ENCODE measurements around the gene PALM. TPM values are rescaled to one million over a fixed set of nuclear protein-coding genes. Genes with fewer than 3 reads are reported as not detected.

The PALM gene
- total and polyA plus RNA-seq, 4 experiments from 2014 or later, result not detected

- no peaks in the 10 kb centered on the region for H3K9me3 ChIP-seq (ENCODE audit: control insufficient read depth in 1 of 2, low read length in 2 of 2)
- no peak within 1 kb of the TSS for H3K4me3 ChIP-seq (ENCODE audit: low read length in 2 of 2)
- intact Hi-C loops (cut with micrococcal nuclease), result no loop called here
- H3K27ac ChIP-seq (ENCODE audit: low read depth, low read length), result no peak within 1 kb of the TSS
- ChIA-PET CTCF (ENCODE audit: partially characterized antibody) (no interaction called here), POLR2A (ENCODE audit: partially characterized antibody) (no interaction called here)
- no peaks in the 10 kb centered on the region for H3K36me3 ChIP-seq (ENCODE audit: insufficient read depth, low read length)
- Mint-ChIP-seq H3K27ac (no peak within 1 kb of the TSS), H3K36me3 (no peaks in the 10 kb centered on the region), H3K4me3 (no peak within 1 kb of the TSS), H3K9me3 (no peaks in the 10 kb centered on the region), H3K4me1 (no peaks in the 10 kb centered on the region), H3K27me3 (no peaks in the 10 kb centered on the region)
- peak in 1 of 5 donors; percentile 12 for DNase-seq
- H3K27me3 ChIP-seq (ENCODE audit: insufficient read depth, low read length), result no peaks in the 10 kb centered on the region
- H3K4me1 ChIP-seq (ENCODE audit: insufficient read depth, low read length), result no peaks in the 10 kb centered on the region
Observed at GRCh38 chr19:750640-751423, 42.1 kb downstream of the PALM start, which contains the start of gene MISP. MISP (plus strand) TSS chr19:751112; CDS start chr19:756947, 5,835 bp downstream.

- no peaks in the 10 kb centered on the region for H3K9me3 ChIP-seq (ENCODE audit: control insufficient read depth in 1 of 2, low read length in 2 of 2)
- no peaks in the 10 kb centered on the region for H3K4me1 Mint-ChIP-seq
- no peak overlapping the region for H3K4me3 Mint-ChIP-seq
- H3K27me3 ChIP-seq (ENCODE audit: insufficient read depth, low read length), result no peaks in the 10 kb centered on the region
- H3K4me3 ChIP-seq (ENCODE audit: low read length in 2 of 2), result no peak overlapping the region
- DNase-seq, result no peak
- ChIA-PET POLR2A (ENCODE audit: partially characterized antibody) (no interaction called here), CTCF (ENCODE audit: partially characterized antibody) (no interaction called here)
- H3K36me3 ChIP-seq (ENCODE audit: insufficient read depth, low read length), result no peaks in the 10 kb centered on the region
- H3K4me1 ChIP-seq (ENCODE audit: insufficient read depth, low read length), result no peaks in the 10 kb centered on the region
- no peaks in the 10 kb centered on the region for H3K9me3 Mint-ChIP-seq
- H3K27ac ChIP-seq (ENCODE audit: low read depth, low read length), result no peak overlapping the region
- intact Hi-C loops (cut with micrococcal nuclease), result no loop called here
- no peak overlapping the region for H3K27ac Mint-ChIP-seq
- no peaks in the 10 kb centered on the region for H3K36me3 Mint-ChIP-seq
- H3K27me3 Mint-ChIP-seq, result no peaks in the 10 kb centered on the region
Observed at GRCh38 chr19:751501-752341, 43.0 kb downstream of the PALM start.

- H3K4me1 ChIP-seq (ENCODE audit: insufficient read depth, low read length), result no peaks in the 10 kb centered on the region
- no peak overlapping the region for H3K4me3 ChIP-seq (ENCODE audit: low read length in 2 of 2)
- Mint-ChIP-seq H3K27ac (no peak overlapping the region), H3K4me1 (no peaks in the 10 kb centered on the region), H3K9me3 (peaks cover 0 to 3% (median 0%) of the 10 kb centered on the region in 8 donors), H3K4me3 (no peak overlapping the region), H3K36me3 (no peaks in the 10 kb centered on the region), H3K27me3 (no peaks in the 10 kb centered on the region)
- no peaks in the 10 kb centered on the region for H3K9me3 ChIP-seq (ENCODE audit: control insufficient read depth in 1 of 2, low read length in 2 of 2)
- ChIA-PET CTCF (ENCODE audit: partially characterized antibody) (no interaction called here), POLR2A (ENCODE audit: partially characterized antibody) (interaction anchor here (0.6 kb wide), 1 partner anchor 382 kb away, joined by 3 read pairs; no protein-coding TSS in a partner anchor)
- intact Hi-C loops (cut with micrococcal nuclease), result no loop called here
- DNase-seq, result no peak
- no peaks in the 10 kb centered on the region for H3K27me3 ChIP-seq (ENCODE audit: insufficient read depth, low read length)
- no peaks in the 10 kb centered on the region for H3K36me3 ChIP-seq (ENCODE audit: insufficient read depth, low read length)
- no peak overlapping the region for H3K27ac ChIP-seq (ENCODE audit: low read depth, low read length)
Observed at GRCh38 chr19:752652-753517, 44.1 kb downstream of the PALM start.

DNA sequence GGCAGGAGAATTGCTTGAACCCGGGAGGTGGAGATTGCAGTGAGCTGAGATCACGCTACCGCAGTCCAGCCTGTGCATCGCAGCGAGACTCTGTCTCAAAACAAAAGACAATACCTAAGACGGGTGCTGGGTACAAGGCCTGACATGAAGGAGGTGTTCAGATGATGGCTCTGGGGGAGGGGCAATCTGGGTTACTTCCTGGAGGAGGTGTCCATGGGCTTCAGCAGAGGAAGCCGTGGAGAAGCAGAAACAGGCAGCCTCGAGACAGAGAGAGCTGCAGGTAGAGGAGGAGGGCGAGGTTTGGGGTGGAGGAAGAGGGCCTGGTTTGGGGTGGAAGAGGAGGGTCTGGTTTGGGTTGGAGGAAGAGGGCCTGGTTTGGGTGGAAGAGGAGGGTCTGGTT, 45.8 kb downstream of the PALM start:
- H3K36me3 Mint-ChIP-seq, result peaks cover 0 to 1% of the 10 kb centered on the region in 2 donors
- no peaks in the 10 kb centered on the region for H3K27me3 ChIP-seq (ENCODE audit: insufficient read depth, low read length)
- no peak overlapping the region for H3K4me3 ChIP-seq (ENCODE audit: low read length in 2 of 2)
- H3K9me3 Mint-ChIP-seq, result peaks cover 0 to 11% (median 3%) of the 10 kb centered on the region in 8 donors
- ChIA-PET CTCF (ENCODE audit: partially characterized antibody) (no interaction called here), POLR2A (ENCODE audit: partially characterized antibody) (no interaction called here)
- no peak overlapping the region for H3K27ac ChIP-seq (ENCODE audit: low read depth, low read length)
- H3K36me3 ChIP-seq (ENCODE audit: insufficient read depth, low read length), result no peaks in the 10 kb centered on the region
- H3K4me1 ChIP-seq (ENCODE audit: insufficient read depth, low read length), result no peaks in the 10 kb centered on the region
- H3K27ac Mint-ChIP-seq, result no peak overlapping the region
- no peak for DNase-seq
- no peaks in the 10 kb centered on the region for H3K9me3 ChIP-seq (ENCODE audit: control insufficient read depth in 1 of 2, low read length in 2 of 2)
- peaks cover 0 to under 1% of the 10 kb centered on the region in 2 donors for H3K27me3 Mint-ChIP-seq
- intact Hi-C loops (cut with micrococcal nuclease), result no loop called here
- no peak overlapping the region for H3K4me3 Mint-ChIP-seq
- no peaks in the 10 kb centered on the region for H3K4me1 Mint-ChIP-seq

- H3K27me3 ChIP-seq (ENCODE audit: insufficient read depth, low read length), result no peaks in the 10 kb centered on the region
- no peak overlapping the region for H3K27ac Mint-ChIP-seq
- H3K27me3 Mint-ChIP-seq, result peaks cover 0 to 2% of the 10 kb centered on the region in 2 donors
- no peak overlapping the region for H3K4me3 Mint-ChIP-seq
- no peaks in the 10 kb centered on the region for H3K9me3 ChIP-seq (ENCODE audit: control insufficient read depth in 1 of 2, low read length in 2 of 2)
- intact Hi-C loops (cut with micrococcal nuclease), result no loop called here
- H3K27ac ChIP-seq (ENCODE audit: low read depth, low read length), result no peak overlapping the region
- H3K36me3 Mint-ChIP-seq, result peaks cover 0 to 4% of the 10 kb centered on the region in 2 donors
- no peaks in the 10 kb centered on the region for H3K4me1 Mint-ChIP-seq
- no peak overlapping the region for H3K4me3 ChIP-seq (ENCODE audit: low read length in 2 of 2)
- no peak for DNase-seq
- POLR2A ChIA-PET (ENCODE audit: partially characterized antibody), result no interaction called here
- peaks cover 0 to 14% (median 4%) of the 10 kb centered on the region in 8 donors for H3K9me3 Mint-ChIP-seq
- CTCF ChIA-PET (ENCODE audit: partially characterized antibody), result no interaction called here
- no peaks in the 10 kb centered on the region for H3K36me3 ChIP-seq (ENCODE audit: insufficient read depth, low read length)
- no peaks in the 10 kb centered on the region for H3K4me1 ChIP-seq (ENCODE audit: insufficient read depth, low read length)
Observed at GRCh38 chr19:755063-755462, 46.3 kb downstream of the PALM start.

- H3K9me3 Mint-ChIP-seq, result peaks cover 0 to 14% (median 4%) of the 10 kb centered on the region in 8 donors
- intact Hi-C loops (cut with micrococcal nuclease), result no loop called here
- H3K36me3 ChIP-seq (ENCODE audit: insufficient read depth, low read length), result no peaks in the 10 kb centered on the region
- H3K36me3 Mint-ChIP-seq, result peaks cover 0 to 4% of the 10 kb centered on the region in 2 donors
- no peak for DNase-seq
- no peaks in the 10 kb centered on the region for H3K4me1 ChIP-seq (ENCODE audit: insufficient read depth, low read length)
- POLR2A ChIA-PET (ENCODE audit: partially characterized antibody), result no interaction called here
- H3K4me1 Mint-ChIP-seq, result no peaks in the 10 kb centered on the region
- H3K27ac ChIP-seq (ENCODE audit: low read depth, low read length), result no peak overlapping the region
- no peaks in the 10 kb centered on the region for H3K9me3 ChIP-seq (ENCODE audit: control insufficient read depth in 1 of 2, low read length in 2 of 2)
- H3K27me3 ChIP-seq (ENCODE audit: insufficient read depth, low read length), result no peaks in the 10 kb centered on the region
- CTCF ChIA-PET (ENCODE audit: partially characterized antibody), result interaction anchor here (0.5 to 0.7 kb wide), 2 partner anchors 91 to 1712 kb away, joined by 3 read pairs; no protein-coding TSS in a partner anchor
- no peak overlapping the region for H3K27ac Mint-ChIP-seq
- H3K4me3 ChIP-seq (ENCODE audit: low read length in 2 of 2), result no peak overlapping the region
- peaks cover 0 to 2% of the 10 kb centered on the region in 2 donors for H3K27me3 Mint-ChIP-seq
- H3K4me3 Mint-ChIP-seq, result no peak overlapping the region
Observed at GRCh38 chr19:756236-756635, 47.5 kb downstream of the PALM start.
